HL-60/S4 treated with phorbol 12-myristate 13-acetate at 8.2 ng/mL for 4 days and 3 days (cell line): ENCODE measurements around the gene SIRT2.
"Not testable (repeated sequence)": the region's sequence is repeated elsewhere in the genome, so short reads cannot be mapped to it uniquely, and the experiment has no call there.

ENCODE experiments used
- in situ Hi-C: fragments of 300-500 bp; cut with MboI; formaldehyde crosslinking; loops from 2 replicates; pipeline ENCODE4 v1.15.0; 2022; ENCODE audit warnings: low sequenced_read_pairs

Gene SIRT2

GRCh38 chr19:38834104-38834490, 65.3 kb downstream of the SIRT2 start:
- in situ Hi-C loops, result no loop called here

GRCh38 chr19:38833092-38833425, 66.4 kb downstream of the SIRT2 start:
- in situ Hi-C loops, result no loop called here

- in situ Hi-C loops, result no loop called here
Measured at GRCh38 chr19:38831142-38831605, 68.2 kb downstream of the SIRT2 start.

- in situ Hi-C loops, result no loop called here
Measured at GRCh38 chr19:38830039-38830733, 69.2 kb downstream of the SIRT2 start.

DNA sequence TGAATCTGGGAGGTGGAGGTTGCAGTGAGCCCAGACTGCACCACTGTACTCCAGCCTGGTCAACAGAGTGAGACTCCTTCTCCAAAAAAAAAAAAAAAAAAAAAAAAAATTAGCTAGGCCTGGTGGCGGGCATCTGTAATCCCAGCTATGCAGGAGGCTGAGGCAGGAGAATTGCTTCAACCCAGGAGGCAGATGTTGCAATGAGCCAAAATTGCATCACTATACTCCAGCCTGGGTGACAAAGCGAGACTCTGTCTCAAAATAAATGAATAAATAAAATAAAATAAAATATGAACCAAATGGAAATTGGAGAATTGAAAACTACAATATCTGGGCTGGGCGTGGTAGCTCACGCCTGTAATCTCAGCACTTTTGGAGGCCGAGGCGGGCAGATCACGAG, 70.2 kb downstream of the SIRT2 start:
- in situ Hi-C loops, result not testable (repeated sequence)
